Cardiac muscle cell (in vitro differentiated cells and primary cell): ENCODE data around the gene ZC3H12A. TPM values are rescaled to one million over a fixed set of nuclear protein-coding genes. Genes with fewer than 3 reads are reported as not detected.

Experiments
- DNase-seq, 2 donors: peaks; one replicate each; pipeline versions ENCODE4 v3.0.0 to v3.0.0-alpha.2; 2010 to 2017; ENCODE audit warnings: low read depth in 1 of 2, low spot score in 1 of 2
- H3K27ac ChIP-seq: fragments of 200-600 bp; sonication (generic); 2 replicates; pipeline ENCODE4 v1.5.1; 2016
- H3K27me3 ChIP-seq: fragments of 200-600 bp; sonication (generic); 2 replicates; pipeline ENCODE4 v1.6.0; 2016; ENCODE audit warnings: control low read depth
- H3K36me3 ChIP-seq: fragments of 200-600 bp; sonication (generic); 2 replicates; pipeline ENCODE4 v1.5.1; 2016; ENCODE audit warnings: control low read depth
- H3K4me1 ChIP-seq: fragments of 200-600 bp; sonication (generic); 2 replicates; pipeline ENCODE4 v1.8.1; 2017; ENCODE audit warnings: low read depth, mild to moderate bottlenecking, mixed run types
- H3K4me3 ChIP-seq: fragments of 200-600 bp; sonication (generic); 2 replicates; pipeline ENCODE4 v1.5.1; 2016; ENCODE audit warnings: mild to moderate bottlenecking
- H3K9me3 ChIP-seq: fragments of 200-600 bp; sonication (generic); 2 replicates; pipeline ENCODE4 v1.5.1; 2017; ENCODE audit warnings: low read depth, mild to moderate bottlenecking, control low read depth
- polyA plus RNA-seq: library from polyadenylated mRNA; unstranded; fragments of >200 nt; fragmentation: Nextera tagmentation; extraction: Ambion mirVana; gene quantifications from 2 replicates; pipeline ENCODE4 v1.2.1, GENCODE V29; 2016
- total RNA-seq: library from RNA; depleted of rRNA; stranded (reverse); fragments of >200 nt; gene quantifications from 2 replicates; pipeline ENCODE4 v1.2.3, GENCODE V29; 2016
- TF ChIP-seq, protein P1 (sequence below): IDR thresholded peaks from 2 replicates; pipeline ENCODE4 v1.5.1; 2012; ENCODE audit warnings: low read depth, mild to moderate bottlenecking, low read length

ZC3H12A gene
- total and polyA plus RNA-seq, 2 experiments from 2014 or later: 5.2 to 14.0 TPM

DNA sequence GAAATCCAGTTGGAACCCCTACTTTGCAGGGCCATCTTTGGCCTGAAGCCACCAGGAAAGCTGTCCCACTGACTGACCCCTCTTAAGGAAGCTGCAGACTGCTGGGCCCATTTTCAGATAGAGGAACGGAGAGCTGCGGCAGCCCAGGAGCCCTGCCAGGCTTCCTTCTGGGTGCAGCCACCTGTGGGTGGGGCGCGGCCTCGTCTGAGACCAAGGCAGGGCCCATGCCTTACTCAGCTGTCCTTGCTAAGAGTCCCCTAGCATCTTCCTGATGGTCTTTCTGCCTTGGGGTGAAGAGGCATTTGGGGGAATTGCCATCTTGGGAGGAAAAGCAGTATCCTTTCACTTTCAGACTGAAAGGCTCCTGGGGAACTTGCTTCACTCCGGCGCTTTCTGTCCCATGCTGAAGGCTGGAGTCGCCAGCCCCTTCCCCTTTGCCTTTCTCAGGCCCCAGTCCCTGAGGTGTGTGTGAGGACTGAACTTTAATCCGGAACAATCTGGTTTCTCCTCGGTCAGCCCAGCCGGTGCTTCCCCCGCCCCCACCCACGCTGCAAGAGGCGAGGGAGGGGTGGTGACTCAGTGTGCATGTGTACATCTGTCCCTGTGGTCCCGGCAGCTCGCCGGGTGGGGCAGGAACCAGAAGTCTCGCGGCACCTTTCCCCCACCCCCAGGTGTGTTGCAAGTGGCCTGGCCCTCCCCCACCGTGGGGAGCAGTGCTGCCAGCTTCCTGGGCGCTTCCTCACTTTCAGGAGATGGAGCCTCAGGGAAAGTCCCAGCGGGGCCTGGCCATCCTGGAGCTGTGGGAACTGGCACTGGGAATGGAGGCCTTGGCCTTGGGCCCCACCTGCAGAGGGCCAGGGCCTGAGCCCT, 5.1 kb downstream of the ZC3H12A start:
- Histone ChIP-seq H3K9me3 (no peaks in the 10 kb centered on the region), H3K27me3 (no peaks in the 10 kb centered on the region), H3K27ac (no peak overlapping the region), H3K4me1 (peaks cover 8% of the 10 kb centered on the region), H3K36me3 (peaks cover 19% of the 10 kb centered on the region), H3K4me3 (no peak overlapping the region)
- TF ChIP-seq, protein P1, sequence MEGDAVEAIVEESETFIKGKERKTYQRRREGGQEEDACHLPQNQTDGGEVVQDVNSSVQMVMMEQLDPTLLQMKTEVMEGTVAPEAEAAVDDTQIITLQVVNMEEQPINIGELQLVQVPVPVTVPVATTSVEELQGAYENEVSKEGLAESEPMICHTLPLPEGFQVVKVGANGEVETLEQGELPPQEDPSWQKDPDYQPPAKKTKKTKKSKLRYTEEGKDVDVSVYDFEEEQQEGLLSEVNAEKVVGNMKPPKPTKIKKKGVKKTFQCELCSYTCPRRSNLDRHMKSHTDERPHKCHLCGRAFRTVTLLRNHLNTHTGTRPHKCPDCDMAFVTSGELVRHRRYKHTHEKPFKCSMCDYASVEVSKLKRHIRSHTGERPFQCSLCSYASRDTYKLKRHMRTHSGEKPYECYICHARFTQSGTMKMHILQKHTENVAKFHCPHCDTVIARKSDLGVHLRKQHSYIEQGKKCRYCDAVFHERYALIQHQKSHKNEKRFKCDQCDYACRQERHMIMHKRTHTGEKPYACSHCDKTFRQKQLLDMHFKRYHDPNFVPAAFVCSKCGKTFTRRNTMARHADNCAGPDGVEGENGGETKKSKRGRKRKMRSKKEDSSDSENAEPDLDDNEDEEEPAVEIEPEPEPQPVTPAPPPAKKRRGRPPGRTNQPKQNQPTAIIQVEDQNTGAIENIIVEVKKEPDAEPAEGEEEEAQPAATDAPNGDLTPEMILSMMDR: no peak
- DNase-seq: peak in 1 of 2 donors; percentile 85

DNA sequence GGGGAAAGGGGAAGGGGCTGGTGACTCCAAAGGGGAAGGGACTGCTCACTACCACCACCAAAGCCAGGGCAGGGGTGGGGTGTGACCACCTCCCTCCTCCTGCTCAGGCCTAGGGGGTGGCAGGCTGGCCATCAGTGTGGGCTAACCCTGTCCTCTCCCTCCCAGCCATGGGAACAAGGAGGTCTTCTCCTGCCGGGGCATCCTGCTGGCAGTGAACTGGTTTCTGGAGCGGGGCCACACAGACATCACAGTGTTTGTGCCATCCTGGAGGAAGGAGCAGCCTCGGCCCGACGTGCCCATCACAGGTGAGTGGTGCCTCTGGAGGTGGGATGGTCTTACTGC, 5.7 kb downstream of the ZC3H12A start:
- H3K4me1 ChIP-seq: peaks cover 8% of the 10 kb centered on the region
- H3K27me3 ChIP-seq: no peaks in the 10 kb centered on the region
- H3K4me3 ChIP-seq: no peak overlapping the region
- H3K9me3 ChIP-seq: no peaks in the 10 kb centered on the region
- H3K27ac ChIP-seq: no peak overlapping the region
- peaks cover 19% of the 10 kb centered on the region for H3K36me3 ChIP-seq
- DNase-seq: no peak
- TF ChIP-seq, protein P1: no peak

DNA sequence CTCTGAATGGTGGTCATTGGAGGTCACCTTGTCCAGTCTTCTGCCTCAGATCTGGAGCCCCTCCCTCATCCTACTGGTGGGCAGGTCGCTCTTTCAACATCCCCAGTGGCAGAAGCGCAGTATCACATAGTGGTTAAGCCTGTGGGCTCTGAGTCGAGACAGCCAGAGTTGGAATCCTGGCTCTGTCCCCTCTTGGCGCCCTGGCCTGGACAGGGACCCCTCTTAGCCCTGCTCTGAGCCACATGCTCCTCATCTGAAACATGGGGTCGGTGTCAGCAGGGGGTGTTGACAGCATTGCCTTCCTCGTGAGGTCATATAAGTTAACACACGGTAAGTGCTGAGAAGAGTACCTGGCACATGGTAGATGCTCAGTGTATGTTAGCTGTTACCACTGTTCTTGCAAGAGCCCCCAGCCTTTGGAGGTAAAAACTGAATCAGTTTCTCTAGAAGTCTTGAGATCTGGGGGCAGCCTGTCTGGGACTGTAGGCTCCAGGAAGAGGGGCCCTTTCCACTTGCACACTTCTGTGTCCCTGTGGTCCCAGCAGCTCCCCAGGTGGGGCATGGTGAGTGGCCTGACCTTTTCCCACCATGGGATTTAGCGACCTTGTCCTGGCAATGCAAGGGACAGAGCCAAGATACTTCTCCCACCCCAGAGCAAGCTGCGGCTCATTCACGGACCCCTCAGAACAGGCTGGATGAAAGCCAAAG, 6.4 kb downstream of the ZC3H12A start:
- no peaks in the 10 kb centered on the region for H3K27me3 ChIP-seq
- TF ChIP-seq, protein P1: no peak
- peaks cover 19% of the 10 kb centered on the region for H3K36me3 ChIP-seq
- no peak overlapping the region for H3K4me3 ChIP-seq
- peaks cover 8% of the 10 kb centered on the region for H3K4me1 ChIP-seq
- no peaks in the 10 kb centered on the region for H3K9me3 ChIP-seq
- DNase-seq: no peak
- no peak overlapping the region for H3K27ac ChIP-seq

DNA sequence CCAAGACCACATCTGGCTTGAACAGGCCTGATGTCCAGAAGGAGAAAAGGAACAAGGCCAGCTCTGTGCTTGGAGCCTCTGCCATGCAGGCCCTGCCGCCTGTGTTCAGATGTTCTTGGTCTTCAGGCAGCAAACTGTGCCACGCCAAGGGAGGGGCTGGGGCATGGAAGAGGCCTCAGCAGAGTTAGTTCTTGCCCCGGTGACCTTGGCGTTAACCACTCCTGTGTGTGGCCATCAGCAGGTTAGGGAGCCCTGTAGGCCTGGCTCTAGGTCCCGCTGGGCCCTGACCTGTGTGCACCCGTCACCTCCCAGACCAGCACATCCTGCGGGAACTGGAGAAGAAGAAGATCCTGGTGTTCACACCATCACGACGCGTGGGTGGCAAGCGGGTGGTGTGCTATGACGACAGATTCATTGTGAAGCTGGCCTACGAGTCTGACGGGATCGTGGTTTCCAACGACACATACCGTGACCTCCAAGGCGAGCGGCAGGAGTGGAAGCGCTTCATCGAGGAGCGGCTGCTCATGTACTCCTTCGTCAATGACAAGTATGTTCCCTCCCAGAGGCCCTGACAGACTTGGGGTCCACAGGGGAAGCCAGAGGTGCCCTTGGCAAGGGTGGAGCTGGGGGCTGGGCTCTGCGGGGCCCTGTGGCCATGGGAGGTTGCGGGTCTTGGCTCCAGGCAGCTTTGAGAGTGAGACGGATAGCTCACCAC, 7.1 kb downstream of the ZC3H12A start:
- Histone ChIP-seq H3K27me3 (no peaks in the 10 kb centered on the region), H3K4me1 (peaks cover 8% of the 10 kb centered on the region), H3K9me3 (no peaks in the 10 kb centered on the region), H3K4me3 (no peak overlapping the region), H3K36me3 (peaks cover 19% of the 10 kb centered on the region), H3K27ac (no peak overlapping the region)
- TF ChIP-seq, protein P1: no peak
- no peak for DNase-seq

DNA sequence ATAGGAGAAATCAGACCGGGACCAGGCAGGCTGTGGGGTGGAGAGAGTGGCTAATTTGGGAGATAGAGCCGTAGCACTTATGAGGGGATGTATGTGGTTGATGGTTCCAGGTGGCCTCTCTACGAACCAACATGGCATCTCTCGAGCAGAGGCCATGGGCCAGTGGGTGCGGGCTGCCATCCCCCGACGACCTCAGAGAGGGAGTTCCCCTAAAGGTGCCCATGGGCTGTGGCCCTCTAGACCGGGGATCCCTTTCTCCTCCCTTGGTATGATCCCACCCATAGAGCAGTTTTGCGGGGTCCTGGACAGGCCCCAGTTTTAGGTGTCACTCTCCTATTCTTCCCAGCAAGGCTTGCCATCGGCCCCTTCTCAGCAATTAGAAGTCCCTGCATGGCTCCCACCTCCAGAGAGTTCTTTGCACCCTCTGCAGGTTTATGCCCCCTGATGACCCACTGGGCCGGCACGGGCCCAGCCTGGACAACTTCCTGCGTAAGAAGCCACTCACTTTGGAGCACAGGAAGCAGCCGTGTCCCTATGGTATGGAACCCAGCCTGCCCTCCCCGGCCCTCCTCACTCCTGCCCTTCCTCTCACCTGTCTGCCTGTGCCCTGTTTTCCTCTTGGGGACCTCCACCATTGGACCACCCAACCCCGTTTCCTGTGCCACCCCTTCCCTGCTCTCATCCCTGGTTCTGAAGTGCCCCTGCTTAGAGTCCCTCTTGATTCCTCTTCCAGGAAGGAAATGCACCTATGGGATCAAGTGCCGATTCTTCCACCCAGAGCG, 7.8 kb downstream of the ZC3H12A start:
- no peaks in the 10 kb centered on the region for H3K9me3 ChIP-seq
- H3K4me1 ChIP-seq: peaks cover 4% of the 10 kb centered on the region
- DNase-seq: no peak
- no peak overlapping the region for H3K27ac ChIP-seq
- H3K36me3 ChIP-seq: peaks cover 19% of the 10 kb centered on the region
- no peaks in the 10 kb centered on the region for H3K27me3 ChIP-seq
- TF ChIP-seq, protein P1: no peak
- no peak overlapping the region for H3K4me3 ChIP-seq
